ENCODE data around the gene ATP11A.

The ATP11A gene

DNA sequence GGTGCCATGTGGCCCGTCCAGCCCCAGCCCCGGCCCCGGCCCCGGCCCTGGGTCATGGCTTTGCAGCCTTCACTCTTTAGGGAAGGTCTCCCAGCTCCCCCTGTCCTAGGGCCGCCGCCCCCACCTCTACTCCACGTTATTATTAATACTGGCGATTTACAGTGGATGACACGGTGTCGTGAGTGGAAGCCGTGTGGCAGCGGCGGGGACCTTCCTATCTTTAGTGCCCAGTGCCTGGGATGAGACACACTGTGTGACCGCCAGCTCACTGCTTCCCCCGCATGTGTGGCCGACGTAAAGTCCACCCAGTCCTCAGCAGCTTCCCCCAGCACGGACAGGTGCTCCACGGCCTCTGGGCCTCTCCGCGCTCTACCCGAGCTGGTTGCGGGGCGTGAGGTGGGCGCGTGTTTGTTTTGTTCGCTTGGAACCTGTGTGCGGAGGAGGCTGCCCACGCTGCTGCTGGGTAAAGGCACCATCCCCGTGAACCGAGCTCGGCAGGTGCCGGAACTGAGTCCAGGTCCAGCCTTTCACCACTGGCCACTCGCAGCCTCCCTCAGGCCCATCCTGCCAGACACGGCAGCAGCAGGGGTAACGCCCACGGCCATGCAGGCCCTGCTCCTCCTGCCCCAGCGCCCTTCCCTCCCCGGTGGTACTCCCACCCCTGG, 208.2 kb downstream of the ATP11A start:
- DNase-seq = no peak

DNA sequence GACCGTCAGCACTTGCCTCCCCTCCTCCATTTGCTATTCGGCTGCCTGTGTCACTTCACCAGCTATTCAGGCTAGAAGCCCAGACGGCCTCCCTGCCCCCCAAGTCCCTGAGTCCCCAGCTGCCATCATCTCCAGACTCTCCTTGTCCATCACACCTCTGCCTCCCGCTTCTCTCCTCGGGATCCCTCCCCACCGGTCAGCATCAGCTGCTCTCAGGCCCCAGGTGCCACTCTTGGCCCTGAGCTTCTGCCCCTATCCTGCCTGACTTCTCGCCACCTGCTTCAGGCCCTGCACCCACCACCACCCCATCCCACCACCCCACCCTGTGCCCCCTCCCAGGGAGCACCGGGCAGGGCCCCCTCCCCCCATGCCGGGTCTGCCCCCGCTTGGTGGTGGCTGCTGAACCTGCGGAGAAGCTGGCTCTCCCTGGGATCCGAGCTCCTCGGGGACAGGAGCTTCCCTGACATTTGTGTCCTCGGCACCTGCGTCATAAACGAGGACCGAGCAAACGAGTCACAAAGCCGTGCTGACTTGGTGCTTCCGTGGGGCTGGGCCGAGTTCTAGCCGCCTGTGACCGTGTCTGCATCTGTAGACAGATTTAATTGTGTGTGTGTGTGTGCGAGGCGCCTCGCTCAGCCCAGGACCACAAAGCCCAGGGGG, 208.9 kb downstream of the ATP11A start:
- no peak for DNase-seq

DNA sequence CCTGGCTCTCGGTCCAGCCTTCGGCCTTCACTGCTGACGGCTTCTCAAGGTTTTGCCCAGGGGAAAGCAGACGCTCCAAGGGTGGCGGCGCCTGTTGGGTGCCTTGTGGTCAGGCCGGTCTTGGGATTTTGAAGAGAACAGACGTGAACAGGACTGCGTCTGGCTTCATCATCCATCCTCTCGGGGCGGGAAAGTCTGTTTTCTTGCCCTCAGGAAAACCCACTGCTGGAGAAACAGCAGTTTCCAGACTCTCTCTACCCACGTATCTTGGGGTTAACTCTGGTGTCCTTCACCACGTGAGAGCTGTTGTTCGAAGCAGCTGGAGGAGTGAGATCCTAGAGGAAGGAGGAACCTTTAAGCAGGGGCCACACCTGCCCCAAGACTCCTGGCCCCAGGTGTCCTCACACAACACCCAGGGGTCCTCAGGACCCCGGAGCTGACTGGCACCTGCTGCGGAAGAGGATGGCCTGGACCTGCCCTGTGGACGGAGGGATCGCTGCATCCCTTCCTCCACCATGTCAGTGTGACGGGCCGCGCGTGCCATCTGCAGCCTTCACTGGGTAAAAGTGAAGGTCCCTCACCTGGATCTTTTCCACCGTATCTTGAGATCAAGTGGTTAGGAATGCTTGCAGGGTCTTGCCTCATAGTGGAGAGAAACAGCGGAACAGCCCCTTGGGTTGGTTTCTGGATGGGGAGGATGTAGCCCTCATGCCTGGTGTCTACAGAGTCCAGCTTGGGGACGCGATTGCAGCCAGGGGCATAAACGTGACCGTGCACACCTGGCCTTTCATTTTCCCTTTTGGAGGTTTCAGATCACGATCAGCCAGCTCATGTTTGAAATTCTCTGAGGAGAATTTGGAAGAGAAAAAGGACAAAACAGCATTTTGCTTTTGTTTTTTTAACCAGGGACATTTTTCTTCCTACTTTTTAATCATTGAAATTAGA, 209.7 kb downstream of the ATP11A start:
- no peak for DNase-seq

DNA sequence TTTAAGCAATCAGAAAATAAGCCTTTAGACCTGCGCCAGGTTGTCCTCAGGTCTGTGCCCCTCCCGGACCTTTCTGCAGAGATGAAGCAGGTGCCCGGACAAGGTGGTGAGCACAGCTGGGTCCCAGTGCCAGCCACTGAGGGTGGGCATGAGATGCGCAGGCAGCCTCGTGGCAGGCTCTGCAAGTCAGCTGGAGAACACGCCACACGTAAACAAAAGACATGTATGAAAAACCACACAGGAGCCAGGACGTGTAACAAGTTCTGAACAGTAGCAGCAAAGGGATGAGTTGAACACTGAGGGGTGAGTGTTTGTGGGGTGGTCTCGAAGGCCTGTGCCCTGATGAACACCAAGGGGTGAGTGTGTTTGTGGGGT, 210.4 kb downstream of the ATP11A start:
- no peak for DNase-seq

DNA sequence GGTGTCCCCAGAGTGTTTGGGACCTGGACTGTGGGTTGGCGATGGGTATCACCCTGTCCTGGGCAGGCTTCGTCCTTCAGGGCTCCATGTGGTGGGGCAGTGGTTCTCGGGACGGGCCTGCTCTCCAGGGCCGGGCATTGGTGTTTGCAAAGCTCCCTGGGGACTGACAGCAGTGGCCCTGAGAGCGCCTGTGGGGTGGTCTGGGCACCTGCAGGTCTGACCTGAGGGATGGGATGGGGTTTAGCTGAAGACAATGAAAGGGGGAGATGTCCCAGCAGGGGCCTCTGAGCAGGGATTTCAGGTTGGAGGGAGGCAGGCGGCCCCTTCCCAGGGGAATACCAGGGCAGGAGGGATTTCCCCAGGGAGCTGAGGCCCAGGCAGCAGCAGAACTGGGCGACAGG, 210.9 kb downstream of the ATP11A start:
- no peak for DNase-seq

DNA sequence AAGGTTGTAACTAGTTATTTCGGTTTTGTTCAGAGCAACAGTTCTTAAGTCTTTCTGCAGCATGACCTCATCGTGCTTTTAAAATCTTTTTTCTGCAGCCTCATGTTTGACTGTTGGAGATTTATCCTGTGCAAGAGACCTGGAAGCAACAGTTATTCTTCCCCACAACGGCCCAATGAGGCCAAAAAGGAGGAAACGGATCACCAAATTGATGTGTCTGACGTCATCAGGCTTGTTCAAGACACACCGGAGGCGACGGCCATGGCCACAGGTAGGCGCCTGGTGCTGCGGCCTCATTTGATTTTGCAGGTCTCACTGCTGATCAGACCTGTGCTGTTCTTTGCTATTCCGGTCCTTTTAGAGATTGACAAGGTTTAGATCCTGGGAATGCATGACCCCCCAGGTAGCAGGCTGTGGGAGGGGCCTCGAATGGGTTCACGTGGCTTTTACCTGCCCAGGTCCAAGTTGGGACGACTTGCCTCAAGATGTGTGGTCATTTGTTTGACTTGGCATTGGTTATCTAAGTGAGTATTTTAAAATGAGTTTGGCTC, 212.3 kb downstream of the ATP11A start:
- no peak for DNase-seq

DNA sequence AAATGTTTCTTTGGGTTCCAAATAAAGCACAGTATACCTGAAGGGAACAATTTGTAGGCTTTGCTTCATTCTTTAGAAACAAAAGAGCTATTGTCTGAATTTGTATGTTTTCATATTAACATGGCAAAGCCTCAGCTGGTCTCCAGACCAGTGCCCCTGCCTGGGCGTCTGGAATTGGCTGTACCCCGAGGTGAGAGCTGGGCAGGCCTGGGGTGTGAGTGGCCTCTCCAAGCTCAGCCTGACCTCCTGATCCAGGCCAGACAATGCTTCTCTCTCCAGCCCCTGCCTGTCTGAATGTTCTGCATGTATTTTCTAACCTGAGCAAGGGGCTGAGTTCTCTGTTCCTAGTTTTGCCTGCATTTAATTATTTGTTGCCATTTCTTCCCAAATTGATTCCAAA, 212.8 kb downstream of the ATP11A start:
- no peak for DNase-seq

DNA sequence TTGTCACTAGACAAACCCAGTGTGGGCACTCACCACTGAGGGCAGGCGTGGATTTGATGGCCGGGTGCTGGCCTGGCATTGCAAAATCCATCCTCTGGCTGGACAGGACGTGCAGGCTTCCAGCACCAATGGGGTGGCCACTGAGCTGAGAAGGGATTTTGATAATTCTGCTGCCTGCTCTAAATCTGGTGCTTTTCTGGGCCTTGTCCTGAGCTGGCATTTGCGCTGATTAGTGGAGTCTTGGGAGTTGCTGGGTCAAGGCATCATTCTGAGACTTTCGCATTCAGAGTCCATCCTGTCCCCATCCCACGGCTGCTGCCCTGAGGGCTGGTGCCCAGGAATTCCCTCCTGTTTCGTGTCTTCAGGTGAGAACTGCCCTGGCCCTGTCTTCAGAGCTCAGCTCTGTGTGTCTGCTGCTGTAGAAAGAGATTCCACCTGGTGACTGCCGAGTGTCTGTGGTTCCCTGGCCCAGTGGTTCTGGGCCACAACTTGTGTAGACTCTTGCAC, 213.3 kb downstream of the ATP11A start:
- no peak for DNase-seq

DNA sequence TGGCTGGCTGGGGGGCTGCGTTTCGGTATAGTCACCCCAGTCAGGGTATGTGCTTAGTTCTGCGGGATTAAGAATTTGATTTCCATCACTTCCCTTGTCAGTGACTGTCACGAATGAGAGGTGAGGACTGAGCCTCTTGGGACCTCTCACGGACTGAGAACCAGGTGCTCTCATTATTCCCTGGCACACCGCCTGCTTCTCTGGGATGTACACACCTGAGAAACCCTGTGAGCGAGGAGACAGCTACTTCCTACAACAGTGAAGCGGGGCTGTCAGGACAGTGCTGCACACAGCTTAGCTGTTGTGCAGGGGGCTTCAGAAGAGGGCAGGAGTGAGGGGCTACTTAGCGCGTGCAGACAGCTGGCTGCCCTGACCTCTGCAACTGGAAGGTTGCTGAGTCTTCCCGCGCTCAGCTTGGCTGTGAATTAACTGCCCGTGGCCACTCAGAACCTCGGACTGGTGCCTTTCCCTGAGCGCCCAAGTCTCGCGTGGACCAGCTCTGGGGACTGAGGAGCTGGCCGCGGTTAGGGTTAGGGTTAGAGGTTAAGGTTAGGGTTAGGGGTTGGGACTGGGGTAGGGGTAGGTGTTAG, 213.9 kb downstream of the ATP11A start:
- no peak for DNase-seq

DNA sequence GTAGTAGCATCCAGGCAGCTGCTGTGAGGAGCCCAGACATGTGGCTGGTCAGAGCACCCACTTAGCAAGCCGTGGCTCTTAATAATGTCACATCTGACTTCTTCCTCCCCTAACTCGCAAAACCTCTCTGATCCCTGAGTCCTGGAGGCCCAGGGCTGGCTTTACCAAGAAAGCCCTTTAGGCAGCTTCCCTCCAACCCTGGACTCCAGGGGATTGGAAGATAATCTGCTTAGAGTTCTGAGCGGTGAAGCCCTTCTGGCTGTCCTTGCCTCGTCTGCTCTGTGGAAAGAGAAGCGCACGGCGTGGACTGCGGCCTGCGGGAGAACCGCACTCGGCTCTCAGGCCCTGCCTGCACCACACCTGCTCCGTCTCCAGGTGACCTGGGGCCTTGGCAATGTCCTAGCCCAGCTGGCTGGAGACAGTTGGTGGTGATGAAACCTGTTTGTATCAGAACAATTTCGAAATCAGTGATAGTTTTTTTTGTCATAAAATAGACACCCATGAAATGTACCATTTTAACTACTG, 214.7 kb downstream of the ATP11A start:
- no peak for DNase-seq

DNA sequence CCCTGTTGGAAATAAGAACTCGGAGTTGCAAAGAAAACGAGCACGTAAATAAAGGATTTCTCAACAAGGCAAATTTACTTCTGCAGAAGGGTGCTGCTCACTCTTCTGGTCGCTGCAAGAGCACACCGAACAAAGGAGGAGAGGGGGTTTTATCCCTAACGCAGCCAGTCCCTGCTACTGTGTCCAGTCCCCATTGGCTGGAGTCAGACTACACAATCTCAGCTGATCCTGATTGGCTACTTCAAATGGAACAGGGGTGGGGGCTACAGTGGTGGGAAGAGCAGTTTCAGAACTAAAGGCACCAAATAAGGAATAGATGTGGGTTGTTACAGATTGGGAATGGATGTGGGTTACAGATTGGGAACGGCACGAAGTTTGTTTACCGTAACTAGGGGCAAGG, 215.2 kb downstream of the ATP11A start:
- DNase-seq = no peak

DNA sequence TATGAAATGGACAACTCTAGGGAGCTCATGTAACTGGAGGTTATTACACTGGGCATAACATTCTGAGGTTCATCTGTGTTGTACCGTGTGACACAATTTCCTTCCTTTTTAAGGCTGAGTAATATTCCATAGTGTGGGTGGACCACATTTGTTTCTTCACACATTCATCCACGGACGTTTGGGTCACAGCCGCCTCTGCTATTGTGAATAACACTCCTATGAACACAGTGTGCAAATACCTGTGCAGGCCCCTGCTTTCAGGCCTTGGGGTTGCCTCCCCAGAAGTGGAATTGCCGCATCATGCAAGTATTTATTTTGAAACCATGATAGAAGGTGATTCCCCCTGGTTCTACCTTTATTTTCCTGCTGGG, 215.8 kb downstream of the ATP11A start:
- DNase-seq = no peak

DNA sequence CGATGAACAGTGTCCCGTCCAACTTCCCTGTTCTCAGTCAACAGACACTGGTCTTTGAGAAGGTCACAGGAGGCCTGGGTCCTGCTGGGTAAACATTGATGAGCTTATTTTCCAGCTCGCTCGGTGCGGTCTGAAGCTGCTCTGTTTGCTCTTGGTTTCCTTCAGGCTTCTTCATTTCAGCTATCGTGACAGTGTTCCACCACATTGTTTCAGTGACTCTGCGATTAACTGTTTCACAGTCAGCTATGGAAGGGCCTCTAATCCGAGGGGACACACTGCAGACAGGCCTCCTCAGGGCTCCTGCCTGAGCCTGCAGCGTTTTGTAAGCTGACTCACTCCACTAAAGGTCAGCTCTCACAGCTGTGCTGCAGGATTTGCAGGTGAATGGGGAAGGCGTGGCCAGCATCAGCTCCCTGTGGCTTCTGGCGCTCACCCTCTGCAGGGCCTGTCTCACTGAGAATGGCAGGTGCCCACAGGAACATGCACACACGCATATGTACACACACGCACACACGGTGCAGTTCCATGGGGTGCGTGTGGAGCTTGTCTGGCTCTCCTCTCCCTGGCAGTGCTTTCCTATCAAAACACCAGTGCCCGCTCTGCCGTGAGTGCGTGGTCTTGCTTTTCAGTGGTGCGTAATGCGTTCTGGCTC, 216.3 kb downstream of the ATP11A start:
- DNase-seq = no peak

DNA sequence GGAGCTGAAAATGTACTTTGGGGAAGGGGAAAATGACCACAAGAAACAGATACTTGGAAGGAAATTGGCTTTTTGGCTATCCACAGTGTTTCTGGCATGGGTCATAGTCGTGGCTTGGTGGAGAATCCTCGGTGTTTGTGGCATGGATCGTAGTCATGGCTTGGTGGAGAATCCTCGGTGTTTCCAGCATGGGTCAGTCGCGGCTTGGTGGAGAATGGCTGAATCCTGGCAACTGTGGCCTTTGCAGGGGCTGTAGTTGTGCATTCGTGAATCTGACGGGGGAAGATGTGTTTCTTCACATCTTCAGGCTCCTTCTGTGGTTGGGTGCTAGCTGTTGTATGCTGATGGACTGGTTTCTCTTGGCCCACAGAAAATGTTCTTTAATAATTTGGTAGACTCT, 217.4 kb downstream of the ATP11A start:
- DNase-seq = no peak

DNA sequence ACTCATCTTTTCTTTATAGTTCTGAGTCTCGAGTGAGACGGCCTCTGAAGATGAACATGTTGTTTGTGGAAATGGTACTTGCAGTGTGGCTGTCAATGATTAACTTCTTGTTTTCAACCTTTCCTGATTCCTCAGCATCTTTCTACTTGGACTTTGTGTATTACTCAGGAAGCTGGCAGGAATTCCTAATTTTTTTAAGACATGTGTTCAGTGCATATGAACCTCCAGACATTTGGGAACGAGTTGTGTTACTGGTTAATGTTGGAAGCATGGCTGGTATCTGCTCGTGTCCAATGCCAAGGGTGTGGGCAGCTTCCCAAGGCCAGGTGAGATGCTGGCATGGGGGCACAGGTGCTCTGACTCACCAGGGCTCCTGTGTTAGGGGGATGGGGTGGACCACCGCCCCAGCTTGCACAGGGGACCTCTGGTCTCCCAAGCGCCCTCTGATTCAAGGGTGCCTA, 218.1 kb downstream of the ATP11A start:
- no peak for DNase-seq

DNA sequence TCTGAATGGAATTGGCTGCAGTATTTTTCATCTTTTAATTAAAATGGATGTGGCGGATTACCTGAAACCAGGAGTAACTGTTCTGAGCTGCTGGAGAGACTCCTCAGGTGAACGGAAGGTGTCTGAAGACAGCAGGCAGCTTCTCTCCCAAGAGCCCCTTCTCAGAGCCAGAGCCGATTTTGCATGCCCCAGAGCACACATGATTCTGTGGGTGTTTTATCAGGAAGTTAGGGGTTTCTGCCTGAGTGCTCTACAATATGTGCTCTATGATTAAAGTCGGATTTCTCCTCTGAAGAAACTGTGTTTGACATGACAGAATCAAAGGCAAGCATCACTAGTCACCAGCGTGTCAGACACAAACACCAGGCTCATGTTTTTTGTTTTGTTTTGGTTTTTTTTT, 218.5 kb downstream of the ATP11A start:
- DNase-seq = no peak

DNA sequence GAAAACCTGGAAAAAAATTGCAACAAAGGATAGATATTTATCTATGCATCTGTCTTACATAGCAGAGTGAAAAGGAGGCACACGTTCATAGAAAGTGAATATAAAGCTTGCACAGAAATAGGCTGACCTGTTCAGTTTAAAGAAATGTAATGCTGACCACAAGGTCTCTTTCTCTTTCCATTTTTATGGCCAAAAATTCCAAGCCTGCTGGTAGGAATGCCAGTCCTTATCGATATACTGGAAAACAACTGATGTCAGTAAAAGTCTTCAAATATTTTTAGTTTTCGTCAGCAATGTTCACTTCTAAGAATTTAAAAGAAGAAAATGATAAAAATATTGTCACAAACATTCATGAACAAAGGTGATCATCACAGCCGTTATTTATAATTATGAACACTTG, 220.2 kb downstream of the ATP11A start:
- DNase-seq = no peak

DNA sequence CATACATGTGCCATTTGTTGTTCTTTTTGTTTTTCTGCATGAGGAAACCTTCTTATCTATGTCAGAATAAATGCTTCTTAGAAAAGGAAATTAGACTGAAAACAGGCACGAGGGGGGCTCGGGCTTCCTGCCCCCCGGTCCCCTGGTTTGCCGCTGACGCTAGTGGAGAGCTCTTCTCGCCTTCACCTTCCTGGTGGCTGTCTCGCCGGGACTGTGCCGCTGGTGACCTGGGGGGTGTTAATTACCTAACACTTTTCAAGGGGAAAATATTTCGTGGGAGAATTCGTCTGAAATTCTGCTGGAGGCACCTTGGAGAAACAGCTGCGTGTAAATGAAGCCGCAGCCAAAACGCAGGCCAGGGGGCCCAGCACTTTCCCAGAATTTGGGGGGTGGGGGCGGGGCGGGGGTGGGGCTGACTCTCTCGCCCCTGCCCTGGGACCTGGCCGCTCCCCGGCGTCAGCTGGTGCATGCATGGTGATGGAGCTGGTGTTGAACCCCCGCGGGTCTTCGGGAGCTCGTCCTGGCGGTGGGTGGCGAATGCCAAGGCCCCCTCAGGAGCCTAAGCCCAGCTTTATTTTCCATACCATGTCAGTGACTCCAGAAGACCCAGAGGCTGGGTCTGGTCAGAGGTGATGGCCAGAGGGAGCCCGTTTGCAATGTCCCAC, 220.9 kb downstream of the ATP11A start:
- DNase-seq = no peak

DNA sequence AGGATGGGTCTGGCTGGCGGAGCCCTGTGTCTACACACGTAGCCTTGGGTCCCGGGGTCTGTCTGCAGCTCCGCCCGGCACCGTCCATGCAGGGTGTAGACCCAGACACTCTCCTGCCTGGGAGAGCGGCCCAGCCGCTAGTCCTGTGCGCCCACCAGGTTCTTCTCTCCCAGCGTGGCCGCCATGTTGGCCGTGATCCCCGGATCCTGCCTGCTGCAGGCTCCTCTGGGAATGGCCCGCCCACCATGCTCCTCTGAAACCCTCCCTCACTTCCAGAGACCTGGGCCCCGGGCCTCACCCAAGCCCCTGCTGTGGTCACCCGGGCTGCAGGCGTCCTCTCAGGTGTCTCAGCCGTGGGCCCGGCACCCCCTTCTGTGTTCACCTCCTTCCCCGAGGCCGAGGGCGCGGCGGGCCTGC, 221.5 kb downstream of the ATP11A start:
- no peak for DNase-seq

DNA sequence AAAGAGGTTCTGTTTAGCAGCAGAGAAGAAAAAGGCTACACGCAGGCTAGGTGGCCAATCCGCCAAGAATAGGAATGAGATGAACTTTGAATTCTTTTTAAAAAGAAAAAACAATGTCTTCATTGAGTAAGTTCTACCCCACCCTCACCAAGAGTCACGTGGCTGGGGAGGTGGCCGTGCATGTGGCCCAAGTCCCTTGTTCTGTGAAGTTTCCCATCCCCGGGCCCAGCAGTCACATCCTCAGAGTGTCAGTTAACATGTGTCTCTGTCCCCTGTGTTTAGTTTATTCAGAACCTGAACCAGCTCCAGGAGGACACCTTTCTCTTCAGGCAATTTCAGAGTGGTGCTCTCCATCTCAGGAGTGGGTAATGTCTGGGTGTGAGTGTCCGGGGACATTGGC, 222.0 kb downstream of the ATP11A start:
- DNase-seq = no peak

DNA sequence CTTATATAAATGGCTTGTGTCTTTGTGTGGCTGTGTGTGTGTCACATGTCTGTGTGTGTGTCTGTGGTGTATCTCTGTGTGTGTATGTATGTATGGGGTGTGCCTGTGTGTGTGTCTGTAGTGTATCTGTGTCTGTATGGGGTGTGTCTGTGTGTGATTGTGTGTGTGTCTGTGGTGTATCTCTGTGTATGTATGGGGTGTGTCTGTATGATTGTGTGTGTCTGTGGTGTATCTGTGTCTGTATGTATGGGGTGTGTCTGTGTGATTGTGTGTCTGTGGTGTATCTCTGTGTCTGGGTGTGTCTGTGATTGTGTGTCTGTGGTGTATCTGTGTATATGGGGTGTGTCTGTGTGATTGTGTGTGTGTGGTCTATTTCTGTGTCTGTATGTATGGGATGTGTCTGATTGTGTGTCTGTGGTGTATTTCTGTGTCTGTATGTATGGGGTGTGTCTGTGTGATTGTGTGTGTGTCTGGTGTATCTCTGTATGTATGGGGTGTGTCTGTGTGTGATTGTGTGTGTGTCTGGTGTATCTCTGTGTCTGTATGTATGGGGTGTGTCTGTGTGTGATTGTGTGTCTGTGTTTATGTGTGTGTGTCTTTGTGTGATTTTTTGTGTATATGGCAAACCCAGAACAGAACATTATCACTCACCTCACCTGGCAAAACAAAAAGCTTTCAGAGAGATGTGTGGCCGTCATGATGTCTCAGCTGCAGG, 223.0 kb downstream of the ATP11A start:
- no peak for DNase-seq

All from activated CD4-positive, CD25-positive, alpha-beta regulatory T cell (primary cell).